T-helper 1 cell (primary cell): ENCODE measurements around the gene CAPN5.

Experiments
- DNase-seq, 5 donors: peaks; one replicate each; pipeline ENCODE4 v3.0.0-alpha.2; 2012 to 2020

Gene CAPN5

DNA sequence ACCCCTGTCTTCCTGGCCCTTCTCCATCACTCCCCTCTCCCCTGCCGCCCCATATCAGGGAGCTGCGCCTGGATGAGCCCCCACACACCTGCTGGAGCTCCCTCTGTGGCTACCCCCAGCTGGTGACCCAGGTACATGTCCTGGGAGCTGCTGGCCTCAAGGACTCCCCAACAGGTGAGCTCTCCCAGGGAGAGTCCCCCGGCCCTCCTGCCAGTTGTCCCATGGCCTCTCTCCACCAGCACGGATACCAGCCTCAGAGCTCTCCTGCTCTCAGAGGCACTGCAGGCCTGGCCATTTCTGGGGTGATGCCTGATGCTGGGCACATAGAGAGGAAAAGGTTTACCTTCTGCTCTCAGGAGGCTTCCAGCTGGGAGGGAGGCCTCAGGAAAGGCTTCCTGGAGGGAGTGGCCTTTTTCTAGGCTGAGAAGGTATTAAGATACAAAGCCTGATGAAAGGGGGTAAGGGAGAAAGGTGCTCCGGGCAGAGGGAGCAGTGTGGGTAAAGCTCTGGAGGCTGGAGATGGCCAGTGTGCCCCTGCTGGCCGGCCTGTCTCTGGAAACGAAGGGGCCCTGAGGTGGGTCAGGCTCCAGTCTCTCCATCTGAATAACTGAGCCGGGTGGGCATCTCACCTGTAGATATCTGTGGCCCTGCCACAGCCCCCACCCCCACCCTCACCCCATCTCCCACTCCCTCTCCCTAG lies 55.3 kb downstream of the CAPN5 start:
- no peak for DNase-seq

DNA sequence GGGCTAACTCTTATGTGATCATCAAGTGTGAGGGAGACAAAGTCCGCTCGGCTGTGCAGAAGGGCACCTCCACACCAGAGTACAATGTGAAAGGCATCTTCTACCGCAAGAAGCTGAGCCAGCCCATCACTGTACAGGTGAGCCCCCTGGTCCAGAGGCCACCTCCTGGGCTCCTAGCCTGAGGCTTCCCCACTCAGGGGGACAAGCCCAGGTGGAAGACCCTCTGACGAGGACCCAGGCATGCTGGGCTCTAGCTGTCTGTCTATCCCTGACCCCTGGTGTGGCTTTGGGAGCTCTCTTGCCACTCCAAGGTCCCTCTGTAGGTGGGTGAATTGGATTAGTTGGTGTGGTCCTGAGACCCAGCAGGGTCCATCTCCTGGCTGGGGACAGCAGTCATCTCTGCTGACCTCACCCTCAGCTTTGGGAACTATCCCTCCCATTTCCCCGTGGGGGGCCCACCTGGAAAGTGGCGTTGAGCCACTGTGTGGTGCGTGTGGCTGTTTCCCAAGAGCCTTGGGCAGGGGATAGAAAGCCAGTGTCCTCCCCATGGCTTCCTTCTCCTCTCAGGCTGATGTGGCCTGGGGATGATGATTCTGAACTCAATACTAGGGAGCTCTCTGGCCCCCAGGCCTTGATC lies 55.9 kb downstream of the CAPN5 start:
- no peak for DNase-seq

DNA sequence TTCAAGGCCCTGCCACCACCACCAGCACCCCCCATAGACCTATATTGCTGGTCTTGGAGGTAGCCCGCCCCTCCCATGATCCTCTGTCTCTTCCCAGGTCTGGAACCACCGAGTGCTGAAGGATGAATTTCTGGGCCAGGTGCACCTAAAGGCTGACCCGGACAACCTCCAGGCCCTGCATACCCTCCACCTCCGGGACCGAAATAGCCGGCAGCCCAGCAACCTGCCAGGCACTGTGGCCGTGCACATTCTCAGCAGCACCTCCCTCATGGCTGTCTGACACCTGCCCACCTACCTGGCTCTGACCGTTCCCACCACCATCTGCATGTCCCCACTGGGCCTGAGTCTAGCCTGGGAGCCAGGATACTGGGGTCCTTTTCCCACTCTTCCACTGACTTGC lies 56.8 kb downstream of the CAPN5 start:
- DNase-seq, result no peak

DNA sequence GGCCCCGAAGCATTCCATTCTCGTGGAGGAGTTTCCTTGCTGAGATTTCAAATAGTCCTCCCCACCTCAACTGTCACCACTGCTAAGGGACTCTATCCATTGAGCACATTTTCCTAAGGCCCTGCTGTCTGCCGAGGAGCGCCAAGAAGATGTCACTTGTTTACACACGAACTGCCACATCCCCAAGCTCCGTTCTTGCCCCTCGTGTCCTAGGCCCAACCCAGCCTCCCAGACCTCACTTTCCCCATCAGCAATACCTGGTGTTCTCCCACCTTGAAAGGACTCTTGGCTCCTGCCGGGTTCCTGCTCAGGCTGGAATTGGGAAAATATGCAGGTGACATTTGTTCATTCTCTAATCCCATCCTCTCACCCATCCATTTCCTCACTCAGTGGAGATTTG lies 57.3 kb downstream of the CAPN5 start:
- no peak for DNase-seq

DNA sequence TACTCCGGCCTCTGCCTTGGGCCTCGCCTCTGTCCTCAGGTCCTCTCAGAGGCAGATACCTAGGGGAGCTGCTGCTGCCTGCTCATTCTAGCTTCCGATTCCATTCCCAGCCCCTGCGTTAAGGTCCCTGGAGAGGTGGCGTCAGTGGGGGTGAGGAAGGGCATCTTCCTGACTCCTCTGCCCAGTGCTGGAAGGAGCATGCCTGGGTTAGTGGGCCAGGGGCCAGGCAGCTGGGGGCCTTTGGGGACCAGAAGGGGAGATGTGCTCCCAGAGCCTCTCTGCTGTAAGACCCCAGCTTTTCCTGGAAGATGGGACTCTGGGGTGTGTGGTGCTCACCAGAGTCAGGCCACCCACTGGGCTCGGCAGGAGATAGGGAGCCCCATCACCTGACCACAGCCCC lies 57.7 kb downstream of the CAPN5 start:
- no peak for DNase-seq

DNA sequence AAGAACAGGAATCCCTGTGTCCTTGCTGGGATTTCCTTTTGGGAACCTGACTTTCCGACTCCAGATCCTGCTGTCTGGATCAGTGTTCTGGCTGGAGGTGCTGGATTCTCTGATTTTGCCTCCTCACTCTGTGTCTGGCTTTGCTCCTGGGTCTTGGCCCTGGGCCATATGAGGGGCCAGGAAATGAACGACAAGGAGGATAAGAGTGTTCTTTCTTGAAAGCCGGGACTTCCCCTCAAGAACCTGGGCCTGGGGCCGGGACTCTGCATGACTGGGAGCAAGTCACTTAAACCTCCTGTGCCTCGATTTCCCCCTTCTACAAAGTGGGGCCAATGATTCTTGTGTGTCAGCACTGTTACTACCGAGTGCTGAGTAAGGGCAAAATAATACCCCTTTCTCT lies 58.4 kb downstream of the CAPN5 start:
- no peak for DNase-seq

DNA sequence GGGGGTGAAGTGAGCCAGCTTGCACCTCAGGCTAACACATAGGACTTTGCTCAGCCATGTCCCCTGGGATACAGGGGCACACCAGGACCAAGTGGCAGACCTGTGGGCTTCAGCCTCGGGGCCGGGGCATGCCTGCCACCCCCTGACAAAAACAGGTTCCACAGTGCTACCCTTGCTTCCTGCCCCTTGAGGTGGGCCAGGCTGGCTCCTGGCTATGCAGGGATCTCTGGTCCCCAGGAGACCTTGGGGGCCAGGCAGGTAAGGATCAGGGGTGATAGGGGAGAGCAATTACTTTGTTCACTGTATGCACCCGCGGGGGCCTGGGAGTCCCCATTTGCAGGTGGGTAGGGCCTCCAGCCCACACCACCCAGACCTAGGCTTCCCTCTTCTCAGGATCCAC lies 58.9 kb downstream of the CAPN5 start:
- DNase-seq, result no peak

DNA sequence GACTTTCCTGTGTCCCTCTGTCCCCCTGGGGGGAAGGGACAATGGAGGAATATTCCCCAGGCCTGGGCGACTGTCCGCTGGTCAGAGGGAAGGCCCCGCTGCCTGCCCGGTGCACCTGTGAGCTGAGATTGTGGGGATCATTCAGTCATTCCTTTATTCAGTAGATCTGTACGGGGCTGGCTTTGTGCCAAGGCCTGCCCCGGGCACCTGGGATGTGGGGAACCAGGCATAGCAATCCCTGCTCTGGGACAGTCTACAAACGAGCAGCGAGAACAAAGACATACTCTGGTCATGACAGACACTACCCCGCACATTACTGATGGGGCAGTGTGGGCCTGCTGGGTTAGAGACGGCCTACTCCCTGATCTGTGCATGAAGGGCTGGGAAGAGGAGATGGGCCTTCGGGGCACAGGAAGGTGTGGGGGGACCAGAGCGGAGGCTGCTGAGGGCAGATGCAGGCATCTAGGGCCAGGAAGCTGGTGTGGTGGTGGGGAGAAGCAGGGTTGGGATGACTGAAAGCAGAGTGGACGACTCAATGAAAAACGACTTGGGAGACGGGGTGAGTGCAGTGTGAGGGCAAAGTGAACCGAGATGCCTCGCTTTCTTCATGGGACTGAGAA lies 59.5 kb downstream of the CAPN5 start:
- no peak for DNase-seq

DNA sequence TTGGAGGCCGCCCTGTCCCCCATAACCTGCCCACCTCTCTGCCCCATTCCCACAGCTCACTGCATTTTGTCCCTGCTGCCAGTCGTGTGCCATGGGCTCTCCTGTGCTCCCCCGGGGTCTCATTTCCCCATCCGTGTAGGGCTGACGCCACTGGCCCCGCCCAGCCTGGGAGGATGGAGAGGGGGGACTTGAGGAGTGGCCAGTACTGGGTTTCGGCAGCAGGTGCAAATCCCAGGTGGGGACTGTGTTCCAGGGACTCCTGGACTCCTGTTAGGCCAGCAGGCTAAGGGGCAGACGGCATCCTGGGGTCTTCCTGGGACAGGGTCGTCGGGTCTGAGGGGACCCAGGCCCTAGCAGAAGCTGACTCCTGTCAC lies 60.1 kb downstream of the CAPN5 start:
- no peak for DNase-seq

DNA sequence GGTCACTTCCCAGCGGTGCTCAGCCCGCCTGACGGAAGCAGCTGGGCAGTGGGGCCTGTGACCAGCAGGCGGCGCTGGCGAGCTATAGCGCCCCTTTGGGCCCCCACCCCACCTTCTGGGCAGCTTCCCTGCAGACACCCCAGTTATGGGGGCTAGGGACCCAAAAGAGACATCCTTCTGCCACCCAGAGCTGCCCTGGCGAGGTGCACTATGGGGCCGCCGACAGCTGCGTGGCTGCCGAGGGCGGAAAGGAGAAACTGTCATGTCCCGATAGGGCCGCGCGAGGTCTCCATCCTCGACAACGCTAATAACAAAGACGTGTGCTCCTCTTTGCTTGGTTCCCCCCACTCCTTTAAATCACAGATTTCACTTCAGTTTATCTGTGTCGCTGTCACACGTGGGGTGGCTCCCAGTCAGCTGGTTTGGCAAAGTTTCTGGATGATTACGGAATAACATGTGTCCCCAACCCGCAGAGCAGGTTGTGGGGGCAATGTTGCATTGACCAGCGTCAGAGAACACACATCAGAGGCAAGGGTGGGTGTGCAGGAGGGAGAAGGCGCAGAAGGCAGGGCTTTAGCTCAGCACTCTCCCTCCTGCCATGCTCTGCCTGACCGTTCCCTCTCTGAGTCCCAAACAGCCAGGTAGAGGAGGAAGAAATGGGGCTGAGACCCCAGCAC lies 60.6 kb downstream of the CAPN5 start:
- DNase-seq, result peak in 4 of 5 donors; percentile 36 to 45 (median 42)

DNA sequence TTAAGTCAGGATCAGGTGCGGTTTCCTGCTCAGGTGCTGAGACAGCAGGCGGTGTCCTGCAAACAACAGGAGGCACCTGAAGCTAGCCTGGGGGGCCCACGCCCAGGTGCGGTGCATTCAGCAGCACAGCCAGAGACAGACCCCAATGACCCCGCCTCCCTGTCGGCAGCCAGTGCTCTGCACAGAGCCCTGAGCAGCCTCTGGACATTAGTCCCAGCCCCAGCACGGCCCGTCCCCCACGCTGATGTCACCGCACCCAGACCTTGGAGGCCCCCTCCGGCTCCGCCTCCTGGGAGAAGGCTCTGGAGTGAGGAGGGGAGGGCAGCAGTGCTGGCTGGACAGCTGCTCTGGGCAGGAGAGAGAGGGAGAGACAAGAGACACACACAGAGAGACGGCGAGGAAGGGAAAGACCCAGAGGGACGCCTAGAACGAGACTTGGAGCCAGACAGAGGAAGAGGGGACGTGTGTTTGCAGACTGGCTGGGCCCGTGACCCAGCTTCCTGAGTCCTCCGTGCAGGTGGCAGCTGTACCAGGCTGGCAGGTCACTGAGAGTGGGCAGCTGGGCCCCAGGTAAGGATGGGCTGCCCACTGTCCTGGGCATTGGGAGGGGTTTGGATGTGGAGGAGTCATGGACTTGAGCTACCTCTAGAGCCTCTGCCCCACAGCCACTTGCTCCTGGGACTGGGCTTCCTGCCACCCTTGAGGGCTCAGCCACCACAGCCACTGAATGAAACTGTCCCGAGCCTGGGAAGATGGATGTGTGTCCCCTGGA lies 61.3 kb downstream of the CAPN5 start, which contains the start of gene MYO7A:
TSS of gene MYO7A (plus strand) at position 327 of the 772 bp plus-strand sequence. CDS start 2,389 bp downstream, outside the sequence.
- no peak for DNase-seq

DNA sequence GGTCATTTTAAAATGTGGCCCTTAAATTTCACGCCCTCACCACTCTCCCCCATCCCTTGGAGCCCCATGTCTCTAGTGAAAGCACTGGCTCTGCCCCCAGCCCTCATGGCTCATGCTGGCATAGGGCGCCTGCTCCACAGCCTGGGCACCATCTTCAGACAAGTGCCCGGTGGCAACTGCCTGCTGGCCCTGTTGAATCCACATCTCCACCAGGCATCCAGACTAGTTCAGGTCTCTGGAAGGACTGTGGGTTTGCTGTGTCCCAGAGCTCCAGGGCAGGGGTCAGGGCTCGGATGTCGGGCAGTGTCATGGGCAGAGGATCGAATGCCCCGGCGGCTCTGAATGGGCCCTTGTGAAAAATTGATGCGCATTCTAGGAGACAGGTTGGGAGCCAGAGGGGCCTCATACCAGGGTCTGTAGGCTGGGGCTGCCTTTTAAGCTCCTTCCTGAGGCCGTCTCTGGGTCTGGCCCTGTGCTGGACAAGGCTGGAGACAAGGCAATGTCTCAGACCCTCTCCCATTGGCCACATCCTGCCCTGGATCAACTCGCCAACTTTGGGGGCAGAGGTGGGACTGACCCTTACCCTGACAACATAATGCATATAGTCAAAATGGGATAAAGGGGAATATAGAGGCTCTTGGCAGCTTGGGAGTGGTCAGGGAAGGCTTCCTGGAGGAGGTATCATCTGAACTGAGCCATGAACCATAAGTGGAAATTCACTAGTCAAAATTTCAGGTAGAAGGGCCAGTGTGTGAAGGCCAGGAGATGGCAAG lies 62.5 kb downstream of the CAPN5 start:
- no peak for DNase-seq

DNA sequence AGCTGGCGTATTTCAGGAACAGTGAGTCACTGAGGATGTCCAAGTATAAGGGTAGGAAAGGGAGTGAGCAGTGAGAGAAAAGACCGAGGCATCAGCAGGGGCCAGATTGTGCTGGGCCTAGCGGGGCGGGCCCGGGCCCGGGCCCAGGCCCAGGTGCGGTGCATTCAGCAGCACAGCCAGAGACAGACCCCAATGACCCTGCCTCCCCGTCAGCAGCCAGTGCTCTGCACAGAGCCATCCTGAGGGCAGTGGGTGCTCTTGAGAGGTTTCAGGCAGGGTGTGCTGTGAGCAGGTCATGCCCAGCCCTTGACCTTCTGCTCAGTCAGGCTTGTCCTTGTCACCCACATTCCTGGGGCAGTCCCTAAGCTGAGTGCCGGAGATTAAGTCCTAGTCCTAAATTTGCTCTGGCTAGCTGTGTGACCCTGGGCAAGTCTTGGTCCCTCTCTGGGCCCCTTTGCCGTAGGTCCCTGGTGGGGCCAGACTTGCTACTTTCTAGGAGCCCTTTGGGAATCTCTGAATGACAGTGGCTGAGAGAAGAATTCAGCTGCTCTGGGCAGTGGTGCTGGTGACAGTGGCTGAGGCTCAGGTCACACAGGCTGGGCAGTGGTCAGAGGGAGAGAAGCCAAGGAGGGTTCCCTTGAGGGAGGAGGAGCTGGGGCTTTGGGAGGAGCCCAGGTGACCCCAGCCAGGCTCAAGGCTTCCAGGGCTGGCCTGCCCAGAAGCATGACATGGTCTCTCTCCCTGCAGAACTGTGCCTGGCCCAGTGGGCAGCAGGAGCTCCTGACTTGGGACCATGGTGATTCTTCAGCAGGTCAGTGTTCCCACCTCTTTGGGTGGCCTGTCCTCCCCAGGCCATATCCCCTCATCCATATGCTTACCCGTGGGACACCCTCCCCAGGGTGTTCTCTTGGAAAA lies 63.3 kb downstream of the CAPN5 start:
- no peak for DNase-seq

DNA sequence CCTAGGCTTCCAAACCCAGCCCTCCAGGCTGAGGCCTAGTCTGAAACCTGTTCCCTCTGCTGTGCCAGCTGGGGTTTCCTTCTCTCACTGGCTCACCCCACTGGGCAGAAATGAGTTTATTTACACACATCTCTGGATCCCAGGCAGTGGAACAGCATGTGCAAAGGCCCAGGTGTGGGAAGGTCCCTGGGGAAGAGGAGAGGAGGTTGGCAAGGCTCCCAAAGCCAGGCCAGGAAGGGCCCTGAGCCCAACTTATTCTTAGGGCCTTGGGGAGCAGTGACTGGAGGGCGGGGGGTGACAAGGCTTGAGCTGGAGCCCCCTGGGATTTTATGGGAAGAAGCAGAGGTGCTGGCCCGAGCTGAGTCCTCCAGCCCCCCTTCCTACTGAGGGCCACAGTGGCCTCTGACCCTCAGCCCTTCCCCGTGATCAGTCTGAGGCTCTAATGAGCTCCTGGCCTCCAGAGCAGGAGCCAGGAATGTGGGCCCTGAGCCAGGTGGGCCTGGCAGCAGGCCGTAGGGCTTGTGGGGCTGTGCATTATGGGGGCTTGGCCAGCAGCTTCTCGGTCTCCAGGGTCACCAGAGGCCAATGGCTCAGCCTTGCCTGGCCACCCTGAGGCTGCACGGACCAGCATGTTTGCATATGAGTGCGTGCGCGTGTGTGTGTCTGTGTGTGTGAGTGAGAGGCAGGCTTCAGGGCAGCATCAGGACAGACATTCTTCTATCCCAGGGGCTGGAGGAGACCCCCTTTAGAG lies 64.2 kb downstream of the CAPN5 start:
- no peak for DNase-seq

DNA sequence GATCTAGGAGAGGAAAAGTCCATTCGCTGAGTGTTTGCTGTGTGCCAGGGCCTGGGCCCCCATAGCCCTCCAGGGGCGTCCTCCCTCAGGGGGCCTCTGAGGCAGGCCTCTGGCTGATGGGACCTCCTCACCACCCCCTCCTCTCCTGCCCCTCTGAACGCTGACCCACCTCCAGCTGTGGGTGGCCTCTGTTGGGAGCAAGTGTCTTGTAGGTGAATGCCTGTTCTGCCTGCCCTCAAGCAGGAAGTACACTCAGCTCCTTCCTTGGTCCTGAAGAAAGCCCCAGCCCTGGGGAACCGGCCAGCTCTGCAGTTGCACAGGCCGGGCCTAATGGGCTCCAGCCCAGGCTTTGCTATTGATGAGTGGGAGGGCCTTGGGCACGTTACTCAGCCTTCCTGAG lies 64.8 kb downstream of the CAPN5 start:
- DNase-seq, result no peak

DNA sequence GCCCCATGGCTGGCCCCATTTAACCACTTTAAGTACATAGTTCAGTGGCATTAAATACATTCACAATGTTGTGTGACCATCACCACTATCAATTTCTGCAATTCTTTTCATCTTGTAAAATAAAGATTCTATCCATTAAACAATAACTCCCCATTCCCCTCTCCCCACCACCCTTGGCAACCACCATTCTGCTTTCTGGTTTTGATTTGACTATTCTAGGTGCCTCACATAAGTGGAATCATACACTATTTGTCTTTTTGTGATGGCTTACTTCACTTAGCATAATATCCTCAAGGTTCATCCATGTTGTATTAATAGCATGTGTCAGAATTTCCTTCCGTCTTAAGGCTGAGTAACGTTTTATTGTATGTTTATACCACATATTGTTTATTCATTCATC lies 68.3 kb downstream of the CAPN5 start:
- DNase-seq, result no peak

DNA sequence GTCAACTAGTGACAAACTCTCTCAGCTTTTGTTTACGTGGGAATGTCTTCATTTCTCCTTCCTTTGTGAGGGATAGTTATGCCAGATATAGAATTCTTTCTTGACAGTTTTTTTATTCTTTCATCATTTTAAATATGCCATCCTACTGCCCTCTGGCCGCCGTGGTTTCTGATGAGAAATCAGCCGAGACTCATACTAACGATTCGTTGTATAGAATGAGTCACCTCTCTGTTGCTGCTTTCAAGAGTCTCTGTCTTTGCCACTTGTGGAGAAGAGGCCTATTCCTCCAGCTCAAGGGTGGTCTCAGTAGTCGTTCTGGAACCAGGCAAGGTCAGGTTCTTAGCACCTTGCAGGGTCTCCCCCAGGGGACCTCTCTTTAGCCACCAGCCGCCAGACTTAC lies 69.3 kb downstream of the CAPN5 start:
- peak in 1 of 5 donors; percentile 23 for DNase-seq

DNA sequence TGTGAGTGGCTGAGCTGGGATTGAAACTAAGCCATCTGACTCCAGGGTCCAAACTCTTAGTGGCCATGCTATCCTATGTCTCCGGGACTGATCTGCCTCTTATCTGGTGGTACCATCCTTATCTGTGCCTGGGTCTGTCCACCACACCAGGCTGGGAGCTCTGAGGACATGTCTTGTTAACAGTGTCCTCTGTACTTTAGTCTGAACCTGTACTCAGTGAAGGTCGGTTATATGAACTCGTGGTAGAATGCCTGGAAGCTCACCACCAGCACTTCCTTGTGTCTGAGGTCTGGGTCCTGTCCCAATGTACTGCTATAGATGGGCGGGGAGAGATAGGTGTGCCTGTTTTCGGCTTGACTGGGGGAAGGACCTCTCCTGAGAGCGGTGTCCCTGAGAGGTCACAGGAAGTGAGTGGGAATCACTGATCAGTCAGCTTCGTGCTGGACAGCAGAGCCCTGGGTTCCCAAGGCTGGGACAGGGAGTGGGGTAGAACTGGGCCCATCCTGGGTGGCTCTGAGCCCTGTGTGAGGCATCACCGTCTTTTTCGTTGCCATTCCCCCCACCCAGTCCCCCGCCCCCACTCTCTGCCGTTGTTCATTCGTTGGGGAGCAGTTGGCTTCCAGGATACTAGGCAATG lies 70.1 kb downstream of the CAPN5 start:
- no peak for DNase-seq

DNA sequence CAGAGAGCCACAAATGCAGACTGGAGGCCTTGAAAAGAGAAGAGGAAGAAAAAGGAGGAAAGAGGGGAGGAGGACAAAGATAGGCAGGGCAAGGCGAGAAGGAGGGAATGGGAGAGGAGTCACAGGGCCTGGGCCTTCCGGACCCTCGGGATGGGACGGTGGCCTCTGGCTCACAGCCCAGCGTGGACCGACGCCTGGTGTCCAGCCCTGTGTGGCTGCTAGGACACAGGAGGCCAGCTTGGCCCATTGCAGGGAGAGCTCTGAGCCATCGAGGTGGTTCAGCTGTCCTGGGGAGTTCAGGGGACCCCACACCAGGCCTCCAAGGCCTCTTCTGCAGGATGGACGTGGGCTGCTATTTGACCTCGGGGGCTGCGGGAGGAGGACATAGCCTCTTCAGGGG lies 70.7 kb downstream of the CAPN5 start:
- DNase-seq, result no peak
